HG03066 (cell line): ENCODE data around the gene DENND5B.
"Not testable (repeated sequence)": the region's sequence is repeated elsewhere in the genome, so short reads cannot be mapped to it uniquely, and the experiment has no call there.

Experiments used
- ATAC-seq: cut with Tn5 transposase; IDR thresholded peaks from one replicate; pipeline ENCODE4 v1.9.1; 2021; ENCODE audit warnings: low read depth; ENCODE audit not compliant: unreplicated experiment

Gene DENND5B

DNA sequence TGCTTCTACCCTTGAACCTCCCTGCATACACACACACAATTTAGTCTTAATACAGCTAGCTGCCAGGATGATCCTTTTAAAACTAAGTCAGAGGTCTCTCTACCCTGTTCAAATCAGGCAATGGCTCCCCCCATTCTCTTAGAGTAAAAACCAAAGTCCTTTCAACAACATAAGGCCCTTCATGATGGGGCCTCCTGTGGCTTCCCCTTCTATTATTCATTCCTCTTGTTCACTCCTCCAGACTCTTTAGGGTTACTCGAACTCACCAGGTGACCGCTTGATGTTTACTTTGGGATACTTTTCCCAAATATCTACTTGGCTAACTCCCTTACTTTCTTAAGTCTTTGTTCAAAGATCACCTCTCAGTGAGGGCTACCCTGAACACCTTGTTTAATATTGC, 30.4 kb downstream of the DENND5B start:
- ATAC-seq = no peak

GRCh38 chr12:31558521-31558920, 32.4 kb downstream of the DENND5B start:
- ATAC-seq = no peak

GRCh38 chr12:31557707-31558106, 33.2 kb downstream of the DENND5B start:
- no peak for ATAC-seq

DNA sequence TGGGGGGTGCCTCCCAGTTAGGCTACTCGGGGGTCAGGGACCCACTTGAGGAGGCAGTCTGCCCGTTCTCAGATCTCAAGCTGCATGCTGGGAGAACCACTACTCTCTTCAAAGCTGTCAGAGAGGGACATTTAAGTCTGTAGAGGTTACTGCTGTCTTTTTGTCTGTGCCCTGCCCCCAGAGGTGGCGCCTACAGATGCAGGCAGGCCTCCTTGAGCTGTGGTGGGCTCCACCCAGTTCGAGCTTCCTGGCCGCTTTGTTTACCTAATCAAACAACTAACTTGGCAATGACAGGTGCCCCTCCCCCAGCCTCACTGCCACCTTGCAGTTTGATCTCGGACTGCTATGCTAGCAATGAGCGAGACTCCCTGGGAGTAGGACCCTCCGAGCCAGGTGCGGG, 35.5 kb downstream of the DENND5B start:
- ATAC-seq = not testable (repeated sequence)

DNA sequence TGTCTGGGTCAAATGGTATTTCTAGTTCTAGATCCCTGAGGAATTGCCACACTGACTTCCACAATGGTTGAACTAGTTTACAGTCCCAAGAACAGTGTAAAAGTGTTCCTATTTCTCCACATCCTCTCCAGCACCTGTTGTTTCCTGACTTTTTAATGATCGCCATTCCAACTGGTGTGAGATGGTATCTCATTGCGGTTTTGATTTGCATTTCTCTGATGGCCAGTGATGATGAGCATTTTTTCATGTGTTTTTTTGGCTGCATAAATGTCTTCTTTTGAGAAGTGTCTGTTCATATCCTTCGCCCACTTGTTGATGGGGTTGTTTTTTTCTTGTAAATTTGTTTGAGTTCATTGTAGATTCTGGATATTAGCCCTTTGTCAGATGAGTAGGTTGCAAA, 40.3 kb downstream of the DENND5B start:
- not testable (repeated sequence) for ATAC-seq

- no peak for ATAC-seq
These were observed 54.3 kb downstream of the DENND5B start for GRCh38 chr12:31536672-31537071.

DNA sequence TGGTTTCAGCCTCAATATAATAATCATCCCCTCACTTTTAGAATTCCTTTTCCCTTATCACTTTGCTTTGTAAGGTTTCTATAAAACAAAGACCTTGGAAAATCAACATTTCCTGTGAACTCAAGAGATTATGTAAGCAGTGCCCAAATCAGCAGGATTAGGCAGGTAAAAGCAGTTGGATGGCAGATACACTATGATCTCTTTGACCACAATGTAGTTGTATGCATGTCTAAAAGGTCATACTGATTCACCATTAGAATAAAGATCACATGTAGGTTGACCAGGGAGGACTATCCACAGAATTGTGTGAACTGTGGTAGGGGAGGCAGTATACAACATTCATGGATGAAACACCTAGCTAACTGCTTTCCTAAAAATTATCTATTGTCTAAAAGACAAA, 57.5 kb downstream of the DENND5B start:
- no peak for ATAC-seq

DNA sequence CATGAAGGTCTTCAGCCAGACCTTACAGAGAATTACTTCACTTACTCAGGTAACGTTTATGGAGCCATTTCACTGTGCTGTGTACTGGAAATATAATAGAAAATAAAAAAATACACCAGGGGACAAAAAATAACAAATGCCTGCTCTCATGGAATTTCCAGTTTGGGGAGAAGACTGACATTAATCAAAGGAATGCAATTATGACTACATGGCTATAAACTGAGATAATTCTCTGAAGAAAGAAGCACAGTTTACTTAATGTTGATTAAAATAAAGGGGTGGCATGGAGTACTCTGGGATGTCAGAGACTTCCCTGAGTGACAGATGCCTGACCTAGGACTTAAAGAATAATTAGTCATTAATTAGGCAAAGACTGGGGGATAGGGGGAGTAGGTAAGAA, 59.0 kb downstream of the DENND5B start:
- ATAC-seq = no peak

DNA sequence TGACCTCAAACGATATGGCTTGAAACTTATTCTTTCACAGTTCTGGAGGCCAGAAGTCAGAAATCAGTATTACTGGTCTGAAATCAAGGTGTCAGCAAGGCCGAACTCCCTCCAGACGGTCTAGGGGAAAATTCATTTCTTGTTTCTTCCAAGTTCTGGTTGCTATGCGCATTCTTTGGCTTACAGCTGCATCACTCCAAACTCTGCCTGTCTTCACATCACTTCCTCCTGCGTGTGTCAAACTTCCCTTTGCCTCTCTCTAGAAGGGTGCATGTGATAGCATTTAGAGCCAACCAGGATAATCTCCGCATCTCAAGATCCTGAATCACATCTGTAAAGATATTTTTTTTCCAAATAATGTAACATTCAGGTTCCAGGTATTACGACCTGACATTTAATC, 62.8 kb downstream of the DENND5B start:
- no peak for ATAC-seq

DNA sequence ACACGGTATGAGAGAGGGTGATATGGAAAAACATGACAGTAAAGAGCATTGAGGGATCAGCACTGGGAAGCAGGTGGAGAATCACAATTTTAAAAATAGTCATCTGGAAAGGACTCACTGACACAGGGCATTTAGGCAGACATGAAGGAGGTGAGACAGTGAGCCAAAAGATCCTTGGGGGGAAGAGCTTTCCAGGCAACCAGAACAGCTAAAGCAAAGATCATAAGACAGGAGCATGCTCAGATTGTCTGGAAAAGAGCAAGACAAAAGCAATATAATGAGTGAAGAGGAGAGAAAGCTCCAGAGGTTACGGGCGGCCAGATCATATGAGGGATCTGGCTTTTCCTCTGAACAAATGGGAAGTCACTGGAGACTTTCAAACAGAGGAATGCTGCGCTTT, 63.9 kb downstream of the DENND5B start:
- no peak for ATAC-seq

GRCh38 chr12:31526158-31526546, 64.8 kb downstream of the DENND5B start:
- no peak for ATAC-seq

- ATAC-seq = no peak
These were observed 65.3 kb downstream of the DENND5B start for GRCh38 chr12:31525496-31526157.

- peak; percentile 82 for ATAC-seq
These were observed 66.0 kb downstream of the DENND5B start for GRCh38 chr12:31524791-31525495.

GRCh38 chr12:31523306-31523705, 67.6 kb downstream of the DENND5B start:
- no peak for ATAC-seq

- no peak for ATAC-seq
These were observed 68.3 kb downstream of the DENND5B start for GRCh38 chr12:31522607-31523006.

- no peak for ATAC-seq
These were observed 69.0 kb downstream of the DENND5B start for GRCh38 chr12:31521964-31522363.

GRCh38 chr12:31519511-31519910, 71.4 kb downstream of the DENND5B start:
- no peak for ATAC-seq

DNA sequence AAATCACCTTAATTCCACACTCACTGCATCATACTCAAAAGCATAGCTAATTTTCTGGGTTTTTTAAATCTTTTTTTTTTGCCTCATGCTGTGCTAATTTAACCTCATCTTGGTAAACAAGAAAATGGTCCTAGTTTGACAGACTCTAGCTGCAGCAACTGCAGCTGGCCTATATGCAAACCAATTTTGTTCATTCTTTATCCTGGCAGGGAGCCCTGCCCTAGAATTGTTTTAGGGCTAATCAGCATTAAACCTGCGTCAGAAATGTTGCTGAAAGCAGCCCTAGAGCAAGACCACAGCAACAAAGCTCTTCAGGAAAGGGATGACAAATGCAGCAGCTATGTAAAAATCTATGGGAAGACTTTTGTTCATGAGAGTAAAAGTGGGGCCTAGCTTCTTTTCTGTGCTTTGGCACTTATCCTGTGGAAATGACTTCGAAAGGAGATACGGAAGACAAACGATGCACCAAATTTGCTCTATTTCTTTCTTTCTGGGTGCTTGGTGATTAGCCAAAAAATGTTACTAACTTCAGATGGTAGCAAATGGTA, 72.2 kb downstream of the DENND5B start:
- ATAC-seq = no peak

DNA sequence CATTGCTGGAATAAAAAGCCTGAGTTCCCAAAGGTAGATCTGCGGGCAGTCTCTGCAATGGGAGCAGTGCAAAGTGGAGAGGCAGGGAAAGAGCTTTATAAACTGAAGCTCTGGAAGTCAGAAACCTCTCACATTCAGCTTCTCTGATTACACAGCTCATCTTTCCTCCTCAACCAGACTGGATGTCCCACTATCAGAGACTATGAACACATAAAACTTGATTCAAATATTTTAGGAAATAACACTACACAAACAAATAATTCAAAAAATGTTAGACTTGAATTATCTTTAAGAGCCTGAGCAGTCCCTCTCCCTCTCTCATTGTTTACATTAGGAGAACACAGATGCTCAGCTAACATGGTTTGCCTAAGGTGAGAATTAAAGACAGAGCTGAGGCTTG, 72.9 kb downstream of the DENND5B start:
- no peak for ATAC-seq

GRCh38 chr12:31516702-31517101, 74.2 kb downstream of the DENND5B start:
- no peak for ATAC-seq

DNA sequence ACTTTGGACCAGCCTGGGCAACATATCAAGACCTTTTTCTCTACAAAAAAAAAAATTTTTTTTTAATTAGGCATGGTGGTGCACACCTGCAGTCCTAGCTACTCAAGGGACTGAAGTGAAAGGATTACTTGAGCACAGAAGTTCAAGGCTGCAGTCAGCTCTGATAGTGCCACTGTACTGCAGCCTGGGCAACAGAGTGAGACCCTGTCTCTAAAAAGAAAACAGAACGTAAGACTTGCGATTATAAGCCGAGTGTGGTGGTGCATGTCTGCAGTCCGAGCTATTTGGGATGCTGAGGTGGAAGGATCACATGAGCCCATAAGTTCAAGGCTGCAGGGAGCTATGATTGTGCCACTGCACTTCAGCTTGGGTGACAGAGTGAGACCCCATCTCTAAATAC, 76.0 kb downstream of the DENND5B start:
- ATAC-seq = no peak

DNA sequence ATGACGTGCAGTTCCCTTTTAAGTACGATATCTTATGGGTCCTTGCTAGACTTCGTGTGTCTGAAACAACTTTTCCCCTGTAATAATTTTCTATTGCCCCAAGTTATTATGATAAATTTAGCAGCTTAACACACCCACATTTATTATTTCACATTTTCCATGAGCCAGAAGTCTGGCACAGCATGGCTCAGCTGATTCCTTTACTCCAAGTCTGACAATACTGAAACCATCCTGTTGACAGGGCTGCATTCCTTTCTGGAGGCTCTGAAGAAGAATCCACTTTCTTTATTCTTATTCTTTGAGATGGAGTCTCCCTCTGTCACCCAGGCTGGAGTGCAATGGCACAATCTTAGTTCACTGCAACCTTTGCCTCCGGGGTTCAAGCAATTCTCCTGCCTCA, 80.9 kb downstream of the DENND5B start:
- no peak for ATAC-seq
